Measurements from ENCODE around the gene CD37.
"Not testable (repeated sequence)": the region's sequence is repeated elsewhere in the genome, so short reads cannot be mapped to it uniquely, and the experiment has no call there.

Gene CD37

DNA sequence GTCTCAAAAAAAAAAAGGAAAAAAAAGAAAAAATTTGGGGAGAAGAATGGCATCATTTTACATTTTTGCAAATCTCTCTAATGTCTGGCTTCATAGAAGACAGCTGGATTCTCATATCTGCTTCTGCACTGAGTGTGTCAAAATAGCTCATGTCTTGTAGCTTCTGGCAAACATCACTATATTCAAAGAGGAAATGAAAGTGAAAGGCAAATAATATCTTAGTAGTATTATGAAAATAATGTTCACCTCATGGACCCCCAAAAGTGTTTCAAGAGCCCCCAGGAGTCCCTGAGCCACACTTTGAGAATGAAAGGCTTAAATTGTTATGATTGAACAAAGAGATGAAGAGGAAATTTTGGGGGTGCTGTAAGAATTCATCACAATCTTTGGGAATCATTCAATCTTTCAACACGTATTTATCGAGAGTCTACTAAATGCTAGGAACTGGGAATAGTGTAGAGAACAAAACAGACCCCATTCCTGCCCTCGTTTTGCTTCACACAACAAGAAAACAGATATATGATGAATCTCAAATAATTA, 9.0 kb upstream of the CD37 start:
- TF ChIP-seq EZH2phosphoT487 (IDR thresholded peaks at IDR 0.05; ENCODE audit: low read depth) = no peak
- TF ChIP-seq, protein P1, sequence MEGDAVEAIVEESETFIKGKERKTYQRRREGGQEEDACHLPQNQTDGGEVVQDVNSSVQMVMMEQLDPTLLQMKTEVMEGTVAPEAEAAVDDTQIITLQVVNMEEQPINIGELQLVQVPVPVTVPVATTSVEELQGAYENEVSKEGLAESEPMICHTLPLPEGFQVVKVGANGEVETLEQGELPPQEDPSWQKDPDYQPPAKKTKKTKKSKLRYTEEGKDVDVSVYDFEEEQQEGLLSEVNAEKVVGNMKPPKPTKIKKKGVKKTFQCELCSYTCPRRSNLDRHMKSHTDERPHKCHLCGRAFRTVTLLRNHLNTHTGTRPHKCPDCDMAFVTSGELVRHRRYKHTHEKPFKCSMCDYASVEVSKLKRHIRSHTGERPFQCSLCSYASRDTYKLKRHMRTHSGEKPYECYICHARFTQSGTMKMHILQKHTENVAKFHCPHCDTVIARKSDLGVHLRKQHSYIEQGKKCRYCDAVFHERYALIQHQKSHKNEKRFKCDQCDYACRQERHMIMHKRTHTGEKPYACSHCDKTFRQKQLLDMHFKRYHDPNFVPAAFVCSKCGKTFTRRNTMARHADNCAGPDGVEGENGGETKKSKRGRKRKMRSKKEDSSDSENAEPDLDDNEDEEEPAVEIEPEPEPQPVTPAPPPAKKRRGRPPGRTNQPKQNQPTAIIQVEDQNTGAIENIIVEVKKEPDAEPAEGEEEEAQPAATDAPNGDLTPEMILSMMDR (IDR thresholded peaks at IDR 0.05; ENCODE audit: low read depth, low read length) = no peak
- Histone ChIP-seq H3K36me3 (replicated peaks; ENCODE audit: low read depth, low read length) (peaks cover 23% of the 10 kb centered on the region), H3K4me3 (ENCODE audit: low read length) (peak overlapping the region; percentile 33), H3K79me2 (ENCODE audit: low read length) (peaks cover 19% of the 10 kb centered on the region), H3K9me3 (ENCODE audit: insufficient read depth, low read length) (peaks cover 8% of the 10 kb centered on the region; the same call in 1 of the 2 replicates), H3K4me1 (ENCODE audit: low read length) (peaks cover 60% of the 10 kb centered on the region), H3K27ac (ENCODE audit: low read length) (peak overlapping the region; percentile 99), H3K9ac (ENCODE audit: low read length) (peak overlapping the region; percentile 60; the same call in 1 of the 2 replicates), H3K4me2 (ENCODE audit: low read length) (peak overlapping the region; percentile 61), H2AFZ (ENCODE audit: low read depth, low read length) (no peak overlapping the region), H3K27me3 (ENCODE audit: low read depth, low read length) (no peaks in the 10 kb centered on the region), H4K20me1 (ENCODE audit: insufficient read depth, low read length) (no peaks in the 10 kb centered on the region)

DNA sequence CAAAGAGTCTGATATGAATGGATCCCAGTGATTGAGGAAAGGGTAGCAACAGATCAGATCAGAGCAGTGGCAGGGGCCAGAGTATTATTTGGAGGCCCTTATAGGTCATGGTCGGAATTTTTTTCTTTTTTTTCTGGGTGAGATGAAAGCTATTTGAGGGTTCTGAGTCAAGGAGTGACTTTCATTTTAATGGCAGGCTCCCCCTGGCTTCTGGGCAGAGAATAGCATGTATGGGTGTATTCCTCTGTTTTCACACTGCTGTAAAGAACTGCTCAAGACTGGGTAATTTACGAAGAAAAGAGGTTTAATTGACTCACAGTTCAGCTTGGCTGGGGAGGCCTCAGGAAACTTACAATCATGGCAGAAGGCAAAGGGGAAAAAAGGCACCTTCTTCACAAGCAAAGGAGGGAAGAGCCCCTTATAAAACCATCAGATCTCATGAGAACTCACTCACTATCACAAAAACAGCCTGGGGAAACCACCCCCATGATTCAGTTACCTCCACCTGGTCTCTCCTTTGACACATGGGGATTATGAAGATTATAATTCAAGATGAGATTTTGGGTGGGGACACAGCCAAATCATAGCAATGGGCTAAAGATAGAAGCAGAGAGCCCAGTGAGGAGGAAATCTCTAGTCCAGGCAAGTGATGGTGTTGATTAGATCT, 7.2 kb upstream of the CD37 start:
- Histone ChIP-seq H3K9ac (ENCODE audit: low read length) (peak overlapping the region; percentile 60), H3K4me1 (ENCODE audit: low read length) (peaks cover 78% of the 10 kb centered on the region), H3K4me3 (ENCODE audit: low read length) (peak overlapping the region; percentile 53), H2AFZ (ENCODE audit: low read depth, low read length) (0 out of 2 replicates have a peak overlapping the region, but pooled peaks have one; percentile 4), H3K4me2 (ENCODE audit: low read length) (peak overlapping the region; percentile 65), H4K20me1 (ENCODE audit: insufficient read depth, low read length) (no peaks in the 10 kb centered on the region), H3K36me3 (replicated peaks; ENCODE audit: low read depth, low read length) (peaks cover 16% of the 10 kb centered on the region), H3K9me3 (ENCODE audit: insufficient read depth, low read length) (peaks cover 8% of the 10 kb centered on the region; the same call in 1 of the 2 replicates), H3K79me2 (ENCODE audit: low read length) (peaks cover 30% of the 10 kb centered on the region), H3K27ac (ENCODE audit: low read length) (peak overlapping the region; percentile 99), H3K27me3 (ENCODE audit: low read depth, low read length) (no peaks in the 10 kb centered on the region)
- TF ChIP-seq, protein P1 (IDR thresholded peaks at IDR 0.05; ENCODE audit: low read depth, low read length) = peak; percentile 67
- no peak for TF ChIP-seq EZH2phosphoT487 (IDR thresholded peaks at IDR 0.05; ENCODE audit: low read depth)

DNA sequence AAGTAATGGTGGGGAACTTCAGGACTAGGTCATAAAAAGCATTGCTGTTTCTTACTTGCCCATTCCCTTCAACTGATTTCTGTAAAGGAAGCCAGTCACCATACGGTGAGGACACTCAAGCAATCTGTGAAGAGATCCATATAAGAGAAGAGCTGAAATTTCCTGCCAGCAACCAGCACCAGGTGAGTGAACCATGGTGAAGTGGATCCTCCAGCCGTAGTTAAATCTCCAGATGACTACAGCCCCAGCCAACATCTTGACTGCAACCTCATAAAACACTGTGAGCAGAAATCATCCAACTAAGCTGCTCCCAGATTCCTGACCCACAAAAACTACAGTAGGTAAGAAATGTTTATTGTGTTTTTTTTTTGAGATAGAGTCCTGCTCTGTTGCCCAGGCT, 6.5 kb upstream of the CD37 start:
- H2AFZ ChIP-seq (ENCODE audit: low read depth, low read length) = 0 out of 2 replicates have a peak overlapping the region, but pooled peaks have one; percentile 4
- H3K79me2 ChIP-seq (ENCODE audit: low read length) = peaks cover 30% of the 10 kb centered on the region
- H3K27ac ChIP-seq (ENCODE audit: low read length) = peak overlapping the region; percentile 99
- H3K4me1 ChIP-seq (ENCODE audit: low read length) = peaks cover 85% of the 10 kb centered on the region
- no peaks in the 10 kb centered on the region for H3K27me3 ChIP-seq (ENCODE audit: low read depth, low read length)
- H3K9me3 ChIP-seq (ENCODE audit: insufficient read depth, low read length) = peaks cover 8% of the 10 kb centered on the region; the same call in 1 of the 2 replicates
- H3K36me3 ChIP-seq (replicated peaks; ENCODE audit: low read depth, low read length) = peaks cover 12% of the 10 kb centered on the region
- peak overlapping the region; percentile 53 for H3K4me3 ChIP-seq (ENCODE audit: low read length)
- no peak for TF ChIP-seq EZH2phosphoT487 (IDR thresholded peaks at IDR 0.05; ENCODE audit: low read depth)
- TF ChIP-seq, protein P1 (IDR thresholded peaks at IDR 0.05; ENCODE audit: low read depth, low read length) = no peak
- no peaks in the 10 kb centered on the region for H4K20me1 ChIP-seq (ENCODE audit: insufficient read depth, low read length)
- peak overlapping the region; percentile 60 for H3K9ac ChIP-seq (ENCODE audit: low read length)
- H3K4me2 ChIP-seq (ENCODE audit: low read length) = peak overlapping the region; percentile 65

DNA sequence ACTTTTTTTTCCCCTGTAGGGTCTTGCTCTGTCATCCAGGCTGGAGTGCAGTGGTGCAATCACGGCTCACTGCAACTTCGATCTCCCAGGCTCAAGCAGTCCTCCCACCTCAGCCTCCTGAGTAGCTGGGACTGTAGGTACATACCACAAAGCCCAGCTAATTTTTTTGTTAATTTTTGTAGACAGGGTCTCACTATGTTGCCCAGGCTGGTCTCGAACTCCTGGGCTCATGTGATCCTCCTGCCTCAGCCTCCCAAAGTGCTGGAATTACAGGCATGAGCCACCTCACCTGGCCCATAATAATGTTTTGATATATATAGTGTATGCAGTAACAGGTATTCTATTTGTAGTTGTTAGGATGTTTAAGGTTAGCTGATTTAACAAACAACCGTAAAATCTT, 4.0 kb upstream of the CD37 start:
- H3K4me3 ChIP-seq (ENCODE audit: low read length) = peak overlapping the region; percentile 53
- H3K4me2 ChIP-seq (ENCODE audit: low read length) = peak overlapping the region; percentile 61
- H3K9ac ChIP-seq (ENCODE audit: low read length) = peak overlapping the region; percentile 42
- not testable (repeated sequence) for H3K9me3 ChIP-seq (ENCODE audit: insufficient read depth, low read length); H2AFZ ChIP-seq (ENCODE audit: low read depth, low read length); H4K20me1 ChIP-seq (ENCODE audit: insufficient read depth, low read length); H3K27me3 ChIP-seq (ENCODE audit: low read depth, low read length)
- H3K4me1 ChIP-seq (ENCODE audit: low read length) = peaks cover 89% of the 10 kb centered on the region
- peak overlapping the region; percentile 99 for H3K27ac ChIP-seq (ENCODE audit: low read length)
- H3K36me3 ChIP-seq (replicated peaks; ENCODE audit: low read depth, low read length) = peaks cover 16% of the 10 kb centered on the region
- peaks cover 51% of the 10 kb centered on the region for H3K79me2 ChIP-seq (ENCODE audit: low read length)

Data from OCI-LY3 (cell line).